ENCODE results near the gene ATP2C1. TPM values are rescaled to one million over a fixed set of nuclear protein-coding genes. Genes with fewer than 3 reads are reported as not detected.
"Not testable (repeated sequence)": the region's sequence is repeated elsewhere in the genome, so short reads cannot be mapped to it uniquely, and the experiment has no call there.

The ATP2C1 gene
- total and polyA plus RNA-seq, 2 donors (not counting 3 experiments of a cell fraction or from before 2014, with no cell fraction given) = 50.1 to 73.3 TPM

- Histone ChIP-seq H2AFZ (ENCODE audit: low read depth, low read length) (no peak overlapping the region), H3K79me2 (ENCODE audit: control insufficient read depth, insufficient read depth, low read length) (no peaks in the 10 kb centered on the region), H3K27me3 (ENCODE audit: control insufficient read depth in 2 of 2, insufficient read depth in 2 of 2, low read length in 2 of 2) (no peaks in the 10 kb centered on the region), H3K4me1 (ENCODE audit: control insufficient read depth, extremely low read depth, insufficient read depth, low read length) (no peaks in the 10 kb centered on the region), H3K27ac (ENCODE audit: insufficient read depth, low read depth, low read length) (no peak overlapping the region), H4K20me1 (replicated peaks; ENCODE audit: control insufficient read depth, extremely low read depth, insufficient read depth, low read length) (no peaks in the 10 kb centered on the region), H3K4me2 (ENCODE audit: insufficient read depth, low read length) (no peak overlapping the region), H3K4me3 (replicated peaks in 1 of 3; ENCODE audit: insufficient read depth in 1 of 3, low read depth in 1 of 3, low read length in 3 of 3) (no peak overlapping the region), H3K9me1 (replicated peaks; ENCODE audit: control insufficient read depth, extremely low read depth, insufficient read depth, low read length) (no peaks in the 10 kb centered on the region), H3K36me3 (ENCODE audit: control insufficient read depth in 2 of 2, extremely low read depth in 1 of 2, insufficient read depth in 2 of 2, low read length in 2 of 2) (no peaks in the 10 kb centered on the region), H3K9me3 (replicated peaks; ENCODE audit: control insufficient read depth, insufficient read depth, low read length) (no peaks in the 10 kb centered on the region), H3K9ac (replicated peaks; ENCODE audit: extremely low read depth, insufficient read depth, low read length) (no peak overlapping the region)
- intact Hi-C loops (cut with micrococcal nuclease) (no loop called here), dilution Hi-C loops (cut with MboI; ENCODE audit: extremely low pct_ligation_motif_present, low sequenced_read_pairs) (no loop called here)
- no peak for TF ChIP-seq POLR2AphosphoS5 (IDR thresholded peaks at IDR 0.05; ENCODE audit: insufficient read depth, low read depth, low read length)
- no peak for TF ChIP-seq JUN (IDR thresholded peaks at IDR 0.05; ENCODE audit: borderline replicate concordance, insufficient read depth, insufficient read length, low read depth)
- TF ChIP-seq EZH2 (IDR thresholded peaks at IDR 0.05; ENCODE audit: borderline replicate concordance, low read depth, low read length, severe bottlenecking) = no peak
- TF ChIP-seq MAX (IDR thresholded peaks at IDR 0.05; ENCODE audit: insufficient read depth, insufficient read length) = no peak
- TF ChIP-seq POLR2A (IDR thresholded peaks at IDR 0.05; ENCODE audit: low read depth, low read length) = no peak
- TF ChIP-seq GATA2 (IDR thresholded peaks at IDR 0.05; ENCODE audit: insufficient read depth, insufficient read length, low read depth, low read length) = no peak
- TF ChIP-seq MYC (IDR thresholded peaks at IDR 0.05; ENCODE audit: low read depth, low read length) = no peak
- TF ChIP-seq CTCF (IDR thresholded peaks at IDR 0.05; ENCODE audit: extremely low read depth in 1 of 2, insufficient read depth in 1 of 2, low read depth in 1 of 2, low read length in 2 of 2) = no peak
- TF ChIP-seq FOS (IDR thresholded peaks at IDR 0.05; ENCODE audit: borderline replicate concordance, insufficient read depth, low read length) = no peak
- ChIA-PET POLR2A (no interaction called here), CTCF (interaction anchor here (1.0 kb wide), 1 partner anchor 991 kb away, joined by 3 read pairs; no protein-coding TSS in a partner anchor)
- no peak for FAIRE-seq
- DNase-seq (ENCODE audit: low read depth, low spot score) = no peak
- BruUV-seq (replicated peaks) = no TSS peak
Measured at GRCh38 chr3:131038326-131038725, 144.4 kb downstream of the ATP2C1 start.

- DNase-seq (ENCODE audit: low read depth, low spot score); H3K9me1 ChIP-seq (replicated peaks; ENCODE audit: control insufficient read depth, extremely low read depth, insufficient read depth, low read length); H3K4me3 ChIP-seq (replicated peaks in 1 of 3; ENCODE audit: insufficient read depth in 1 of 3, low read depth in 1 of 3, low read length in 3 of 3); H3K4me1 ChIP-seq (ENCODE audit: control insufficient read depth, extremely low read depth, insufficient read depth, low read length); H3K9me3 ChIP-seq (replicated peaks; ENCODE audit: control insufficient read depth, insufficient read depth, low read length); H3K36me3 ChIP-seq (ENCODE audit: control insufficient read depth in 2 of 2, extremely low read depth in 1 of 2, insufficient read depth in 2 of 2, low read length in 2 of 2); H3K27me3 ChIP-seq (ENCODE audit: control insufficient read depth in 2 of 2, insufficient read depth in 2 of 2, low read length in 2 of 2); POLR2A ChIA-PET; BruUV-seq (replicated peaks); FAIRE-seq; H3K4me2 ChIP-seq (ENCODE audit: insufficient read depth, low read length); H4K20me1 ChIP-seq (replicated peaks; ENCODE audit: control insufficient read depth, extremely low read depth, insufficient read depth, low read length); intact Hi-C loops (cut with micrococcal nuclease); H3K9ac ChIP-seq (replicated peaks; ENCODE audit: extremely low read depth, insufficient read depth, low read length); dilution Hi-C loops (cut with MboI; ENCODE audit: extremely low pct_ligation_motif_present, low sequenced_read_pairs); H3K79me2 ChIP-seq (ENCODE audit: control insufficient read depth, insufficient read depth, low read length); H3K27ac ChIP-seq (ENCODE audit: insufficient read depth, low read depth, low read length); H2AFZ ChIP-seq (ENCODE audit: low read depth, low read length): not testable (repeated sequence)
- CTCF ChIA-PET = interaction anchor here (0.9 to 1.3 kb wide), 4 partner anchors 7 to 992 kb away, joined by 3 read pairs; partner anchors contain the start of gene CPNE4
Measured at GRCh38 chr3:131042271-131042985, 148.5 kb downstream of the ATP2C1 start.

Data from endothelial cell of umbilical vein (primary cell).